Measurements from ENCODE around the gene SLC35A5. TPM values are rescaled to one million over a fixed set of nuclear protein-coding genes. Genes with fewer than 3 reads are reported as not detected.

Gene SLC35A5
- total RNA-seq, 1 experiment from 2014 or later, result 39.2 TPM

DNA sequence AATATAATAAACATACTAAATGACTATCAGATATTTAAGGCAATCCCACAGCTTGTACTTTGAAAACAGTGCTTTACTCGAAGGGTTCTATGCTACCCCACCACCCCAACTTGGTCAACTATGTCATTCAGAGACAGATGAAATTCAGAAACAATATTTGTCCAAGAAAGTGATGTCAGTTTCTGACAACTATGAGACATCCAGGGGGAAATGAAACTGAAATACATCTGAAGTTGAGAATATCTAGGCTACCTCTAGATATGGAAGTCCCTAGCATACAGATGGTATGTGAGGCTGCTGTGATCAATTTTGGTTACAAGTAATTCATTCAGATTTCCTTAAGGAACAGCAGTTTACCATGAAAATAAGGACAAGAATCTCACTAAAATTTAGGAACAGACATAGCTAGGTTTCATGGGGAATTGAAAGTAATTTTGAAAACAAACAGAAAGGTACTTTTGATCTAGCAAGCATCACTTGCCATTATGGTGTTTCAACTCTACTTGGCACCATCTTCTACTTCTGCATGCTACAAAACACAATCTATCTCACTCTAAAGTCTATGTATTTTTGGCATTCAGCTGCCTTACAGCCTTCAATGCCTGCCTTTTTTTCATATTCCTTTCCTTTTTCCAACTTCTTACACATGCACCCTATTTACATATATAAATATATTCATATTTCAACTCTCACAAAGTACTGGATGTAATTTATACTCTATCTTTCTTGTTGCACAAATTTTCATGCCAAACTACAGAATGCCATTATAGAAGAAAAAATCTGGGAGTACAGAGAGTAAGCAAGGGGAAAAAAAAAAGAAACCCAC lies 21.8 kb upstream of the SLC35A5 start:
- ChIA-PET POLR2A (no interaction called here), CTCF (no interaction called here)
- Mint-ChIP-seq H3K36me3 (peaks cover 20% of the 10 kb centered on the region), H3K4me1 (no peaks in the 10 kb centered on the region), H3K27me3 (ENCODE audit: low read depth) (no peaks in the 10 kb centered on the region), H3K9me3 (no peaks in the 10 kb centered on the region), H3K27ac (no peak overlapping the region), H3K4me3 (no peak overlapping the region)
- no peak for ATAC-seq
- TF ChIP-seq, protein P1, sequence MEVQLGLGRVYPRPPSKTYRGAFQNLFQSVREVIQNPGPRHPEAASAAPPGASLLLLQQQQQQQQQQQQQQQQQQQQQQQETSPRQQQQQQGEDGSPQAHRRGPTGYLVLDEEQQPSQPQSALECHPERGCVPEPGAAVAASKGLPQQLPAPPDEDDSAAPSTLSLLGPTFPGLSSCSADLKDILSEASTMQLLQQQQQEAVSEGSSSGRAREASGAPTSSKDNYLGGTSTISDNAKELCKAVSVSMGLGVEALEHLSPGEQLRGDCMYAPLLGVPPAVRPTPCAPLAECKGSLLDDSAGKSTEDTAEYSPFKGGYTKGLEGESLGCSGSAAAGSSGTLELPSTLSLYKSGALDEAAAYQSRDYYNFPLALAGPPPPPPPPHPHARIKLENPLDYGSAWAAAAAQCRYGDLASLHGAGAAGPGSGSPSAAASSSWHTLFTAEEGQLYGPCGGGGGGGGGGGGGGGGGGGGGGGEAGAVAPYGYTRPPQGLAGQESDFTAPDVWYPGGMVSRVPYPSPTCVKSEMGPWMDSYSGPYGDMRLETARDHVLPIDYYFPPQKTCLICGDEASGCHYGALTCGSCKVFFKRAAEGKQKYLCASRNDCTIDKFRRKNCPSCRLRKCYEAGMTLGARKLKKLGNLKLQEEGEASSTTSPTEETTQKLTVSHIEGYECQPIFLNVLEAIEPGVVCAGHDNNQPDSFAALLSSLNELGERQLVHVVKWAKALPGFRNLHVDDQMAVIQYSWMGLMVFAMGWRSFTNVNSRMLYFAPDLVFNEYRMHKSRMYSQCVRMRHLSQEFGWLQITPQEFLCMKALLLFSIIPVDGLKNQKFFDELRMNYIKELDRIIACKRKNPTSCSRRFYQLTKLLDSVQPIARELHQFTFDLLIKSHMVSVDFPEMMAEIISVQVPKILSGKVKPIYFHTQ (CRISPR knock-in tag; IDR thresholded peaks at IDR 0.05), result no peak
- TF ChIP-seq JAZF1 (CRISPR knock-in tag; IDR thresholded peaks at IDR 0.05) (no peak), SMAD4 (CRISPR knock-in tag; IDR thresholded peaks at IDR 0.05) (no peak), ZBTB21 (CRISPR knock-in tag; IDR thresholded peaks at IDR 0.05; ENCODE audit: borderline replicate concordance) (no peak), OVOL2 (CRISPR knock-in tag; IDR thresholded peaks at IDR 0.05; ENCODE audit: borderline replicate concordance) (no peak), NR2C2 (CRISPR knock-in tag; IDR thresholded peaks at IDR 0.05) (no peak)
- TF ChIP-seq, protein P2, sequence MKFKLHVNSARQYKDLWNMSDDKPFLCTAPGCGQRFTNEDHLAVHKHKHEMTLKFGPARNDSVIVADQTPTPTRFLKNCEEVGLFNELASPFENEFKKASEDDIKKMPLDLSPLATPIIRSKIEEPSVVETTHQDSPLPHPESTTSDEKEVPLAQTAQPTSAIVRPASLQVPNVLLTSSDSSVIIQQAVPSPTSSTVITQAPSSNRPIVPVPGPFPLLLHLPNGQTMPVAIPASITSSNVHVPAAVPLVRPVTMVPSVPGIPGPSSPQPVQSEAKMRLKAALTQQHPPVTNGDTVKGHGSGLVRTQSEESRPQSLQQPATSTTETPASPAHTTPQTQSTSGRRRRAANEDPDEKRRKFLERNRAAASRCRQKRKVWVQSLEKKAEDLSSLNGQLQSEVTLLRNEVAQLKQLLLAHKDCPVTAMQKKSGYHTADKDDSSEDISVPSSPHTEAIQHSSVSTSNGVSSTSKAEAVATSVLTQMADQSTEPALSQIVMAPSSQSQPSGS (CRISPR knock-in tag; IDR thresholded peaks at IDR 0.05; ENCODE audit: borderline replicate concordance, low read depth), result no peak
- TF ChIP-seq, protein P3, sequence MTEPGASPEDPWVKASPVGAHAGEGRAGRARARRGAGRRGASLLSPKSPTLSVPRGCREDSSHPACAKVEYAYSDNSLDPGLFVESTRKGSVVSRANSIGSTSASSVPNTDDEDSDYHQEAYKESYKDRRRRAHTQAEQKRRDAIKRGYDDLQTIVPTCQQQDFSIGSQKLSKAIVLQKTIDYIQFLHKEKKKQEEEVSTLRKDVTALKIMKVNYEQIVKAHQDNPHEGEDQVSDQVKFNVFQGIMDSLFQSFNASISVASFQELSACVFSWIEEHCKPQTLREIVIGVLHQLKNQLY (CRISPR knock-in tag; IDR thresholded peaks at IDR 0.05), result no peak
- no peak for DNase-seq (ENCODE audit: low spot score)

DNA sequence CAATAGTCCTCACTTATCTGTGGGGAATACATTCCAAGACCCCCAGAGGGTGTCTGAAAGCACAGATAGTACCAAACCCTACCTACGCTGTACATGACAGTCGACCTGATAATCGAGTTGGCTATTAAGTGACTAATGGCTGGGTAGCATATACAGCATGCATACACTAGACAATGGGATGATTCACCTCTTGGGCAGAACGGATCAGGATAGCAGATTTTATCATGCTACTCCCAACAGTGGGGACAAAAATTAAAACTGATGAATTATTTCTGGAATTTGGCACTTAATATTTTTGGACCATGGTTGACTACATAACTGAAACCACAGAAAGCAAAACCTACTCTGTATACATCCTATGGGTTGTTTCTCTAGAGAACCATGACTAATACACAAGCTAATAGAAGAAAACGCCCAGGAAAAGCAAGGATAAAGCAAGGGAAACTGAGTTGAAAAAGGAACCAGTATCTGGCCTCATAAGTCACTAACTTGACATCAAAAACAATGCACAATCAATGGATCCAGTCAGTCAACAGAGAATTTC lies 15.6 kb upstream of the SLC35A5 start:
- POLR2A ChIA-PET, result no interaction called here
- H3K9me3 Mint-ChIP-seq, result no peaks in the 10 kb centered on the region; the same call in 1 of the 2 replicates
- CTCF ChIA-PET, result no interaction called here

More for the DNA sequence above, 15.6 kb upstream of the SLC35A5 start:
- H3K36me3 Mint-ChIP-seq, result peaks cover 27% of the 10 kb centered on the region
- DNase-seq (ENCODE audit: low spot score), result no peak
- no peak overlapping the region for H3K4me3 Mint-ChIP-seq
- no peak for ATAC-seq
- no peaks in the 10 kb centered on the region for H3K4me1 Mint-ChIP-seq
- no peak overlapping the region for H3K27ac Mint-ChIP-seq
- TF ChIP-seq SMAD3 (CRISPR knock-in tag; IDR thresholded peaks at IDR 0.05; ENCODE audit: borderline replicate concordance) (no peak), GRHL2 (CRISPR knock-in tag; IDR thresholded peaks at IDR 0.05; ENCODE audit: insufficient replicate concordance, severe bottlenecking) (no peak), TCF7 (CRISPR knock-in tag; IDR thresholded peaks at IDR 0.05; ENCODE audit: low read depth) (no peak), ZNF232 (CRISPR knock-in tag; IDR thresholded peaks at IDR 0.05) (no peak), CREB1 (CRISPR knock-in tag; IDR thresholded peaks at IDR 0.05) (no peak)
- TF ChIP-seq, protein P4, sequence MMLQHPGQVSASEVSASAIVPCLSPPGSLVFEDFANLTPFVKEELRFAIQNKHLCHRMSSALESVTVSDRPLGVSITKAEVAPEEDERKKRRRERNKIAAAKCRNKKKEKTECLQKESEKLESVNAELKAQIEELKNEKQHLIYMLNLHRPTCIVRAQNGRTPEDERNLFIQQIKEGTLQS (CRISPR knock-in tag; conservative IDR thresholded peaks at IDR 0.05), result no peak
- TF ChIP-seq, protein P5, sequence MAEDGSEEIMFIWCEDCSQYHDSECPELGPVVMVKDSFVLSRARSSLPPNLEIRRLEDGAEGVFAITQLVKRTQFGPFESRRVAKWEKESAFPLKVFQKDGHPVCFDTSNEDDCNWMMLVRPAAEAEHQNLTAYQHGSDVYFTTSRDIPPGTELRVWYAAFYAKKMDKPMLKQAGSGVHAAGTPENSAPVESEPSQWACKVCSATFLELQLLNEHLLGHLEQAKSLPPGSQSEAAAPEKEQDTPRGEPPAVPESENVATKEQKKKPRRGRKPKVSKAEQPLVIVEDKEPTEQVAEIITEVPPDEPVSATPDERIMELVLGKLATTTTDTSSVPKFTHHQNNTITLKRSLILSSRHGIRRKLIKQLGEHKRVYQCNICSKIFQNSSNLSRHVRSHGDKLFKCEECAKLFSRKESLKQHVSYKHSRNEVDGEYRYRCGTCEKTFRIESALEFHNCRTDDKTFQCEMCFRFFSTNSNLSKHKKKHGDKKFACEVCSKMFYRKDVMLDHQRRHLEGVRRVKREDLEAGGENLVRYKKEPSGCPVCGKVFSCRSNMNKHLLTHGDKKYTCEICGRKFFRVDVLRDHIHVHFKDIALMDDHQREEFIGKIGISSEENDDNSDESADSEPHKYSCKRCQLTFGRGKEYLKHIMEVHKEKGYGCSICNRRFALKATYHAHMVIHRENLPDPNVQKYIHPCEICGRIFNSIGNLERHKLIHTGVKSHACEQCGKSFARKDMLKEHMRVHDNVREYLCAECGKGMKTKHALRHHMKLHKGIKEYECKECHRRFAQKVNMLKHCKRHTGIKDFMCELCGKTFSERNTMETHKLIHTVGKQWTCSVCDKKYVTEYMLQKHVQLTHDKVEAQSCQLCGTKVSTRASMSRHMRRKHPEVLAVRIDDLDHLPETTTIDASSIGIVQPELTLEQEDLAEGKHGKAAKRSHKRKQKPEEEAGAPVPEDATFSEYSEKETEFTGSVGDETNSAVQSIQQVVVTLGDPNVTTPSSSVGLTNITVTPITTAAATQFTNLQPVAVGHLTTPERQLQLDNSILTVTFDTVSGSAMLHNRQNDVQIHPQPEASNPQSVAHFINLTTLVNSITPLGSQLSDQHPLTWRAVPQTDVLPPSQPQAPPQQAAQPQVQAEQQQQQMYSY (CRISPR knock-in tag; IDR thresholded peaks at IDR 0.05), result no peak
- TF ChIP-seq, protein P1 (CRISPR knock-in tag; IDR thresholded peaks at IDR 0.05), result no peak
- H3K27me3 Mint-ChIP-seq (ENCODE audit: low read depth), result no peaks in the 10 kb centered on the region
